GM20431 (cell line): ENCODE results near the gene CCDC187.
"Not testable (repeated sequence)": the region's sequence is repeated elsewhere in the genome, so short reads cannot be mapped to it uniquely, and the experiment has no call there.

Experiments
- in situ Hi-C: fragments of 300-500 bp; cut with MseI, MboI; formaldehyde crosslinking; loops from one replicate; pipeline ENCODE4 v1.15.0; 2020; ENCODE audit warnings: low sequenced_read_pairs; ENCODE audit not compliant: unreplicated experiment

Gene CCDC187

DNA sequence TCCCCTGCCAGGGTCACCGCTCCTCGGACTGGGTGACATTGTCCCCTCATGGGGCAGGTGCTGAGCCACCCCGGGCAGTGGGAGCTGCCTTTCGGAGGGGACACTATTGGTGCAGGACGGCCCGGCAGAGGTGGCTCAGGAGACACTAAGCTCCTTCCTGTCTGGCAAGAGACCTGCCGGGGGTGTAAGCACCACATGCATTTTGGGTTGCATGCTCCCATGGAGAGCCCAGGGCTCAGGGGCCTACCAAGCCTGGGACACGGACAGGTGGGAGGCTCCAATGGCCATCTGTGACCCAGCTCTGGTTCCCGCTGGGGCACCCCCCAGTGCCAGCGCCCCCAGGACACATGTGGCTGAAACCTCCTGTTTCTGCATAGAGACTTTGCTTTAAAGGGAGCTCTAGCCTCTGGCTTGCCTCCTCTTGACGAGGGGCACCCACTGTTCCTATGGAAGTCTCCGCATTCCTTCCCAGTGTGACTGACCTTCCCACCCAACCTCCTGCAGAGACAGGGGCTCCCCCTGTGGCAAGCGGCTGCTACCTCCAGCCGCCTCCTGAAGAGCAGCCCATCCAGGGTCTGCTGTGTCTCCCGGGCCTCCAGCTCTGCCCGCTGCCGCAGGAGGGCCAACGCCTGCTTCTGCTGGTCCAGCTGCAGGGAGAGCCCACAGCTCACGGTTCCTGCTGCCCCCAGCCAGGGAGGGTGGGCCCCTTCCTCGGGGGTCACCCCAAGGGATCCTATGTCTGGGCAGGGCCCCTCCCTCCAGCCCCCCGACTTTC, 28.1 kb downstream of the CCDC187 start:
- in situ Hi-C loops: loop anchor here (10.0 kb wide), 1 partner anchor 101 kb away; no protein-coding TSS in a partner anchor

DNA sequence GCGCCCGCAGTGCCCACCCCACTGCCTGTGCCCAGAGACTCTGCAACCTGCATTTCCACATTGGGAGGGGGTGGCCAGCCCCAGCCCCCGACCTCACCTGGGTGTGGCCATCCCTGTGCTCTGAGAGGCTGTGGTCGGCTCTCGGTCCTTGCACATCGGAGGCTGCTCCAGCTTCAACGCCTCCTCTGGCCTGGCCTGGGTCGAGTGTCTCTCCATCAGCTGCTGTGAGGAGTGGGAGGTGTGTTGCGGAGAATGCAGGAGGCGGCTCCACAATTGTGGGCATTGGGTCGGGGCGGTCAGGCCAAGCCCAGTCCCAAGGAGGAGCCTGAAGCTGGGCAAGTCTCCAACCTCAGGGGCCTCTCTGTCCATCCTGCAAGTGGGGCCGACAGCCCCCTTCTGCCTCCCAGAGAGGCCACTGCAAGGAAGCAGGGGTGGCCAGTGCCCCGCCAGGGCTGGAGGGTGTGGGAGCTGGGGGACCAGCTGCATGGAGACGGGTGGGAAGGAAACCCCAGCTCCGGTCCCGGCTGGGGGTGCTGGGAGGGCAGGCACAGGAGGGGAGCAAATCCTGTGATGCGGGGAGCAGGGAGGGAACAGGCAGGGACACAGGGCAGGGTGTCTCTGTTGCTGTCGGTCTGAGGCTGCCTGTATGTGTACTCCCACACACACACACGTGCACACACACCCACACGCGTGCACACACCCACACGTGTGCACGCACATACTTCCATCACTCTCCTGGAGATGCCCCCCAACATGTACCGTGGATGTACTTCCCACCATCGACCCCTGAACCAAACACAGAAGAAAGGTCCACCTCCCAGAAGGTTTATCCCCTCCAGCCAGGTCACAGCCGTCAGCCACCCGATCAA, 28.9 kb downstream of the CCDC187 start:
- in situ Hi-C loops: loop anchor here (10.0 kb wide), 1 partner anchor 100 kb away; no protein-coding TSS in a partner anchor

DNA sequence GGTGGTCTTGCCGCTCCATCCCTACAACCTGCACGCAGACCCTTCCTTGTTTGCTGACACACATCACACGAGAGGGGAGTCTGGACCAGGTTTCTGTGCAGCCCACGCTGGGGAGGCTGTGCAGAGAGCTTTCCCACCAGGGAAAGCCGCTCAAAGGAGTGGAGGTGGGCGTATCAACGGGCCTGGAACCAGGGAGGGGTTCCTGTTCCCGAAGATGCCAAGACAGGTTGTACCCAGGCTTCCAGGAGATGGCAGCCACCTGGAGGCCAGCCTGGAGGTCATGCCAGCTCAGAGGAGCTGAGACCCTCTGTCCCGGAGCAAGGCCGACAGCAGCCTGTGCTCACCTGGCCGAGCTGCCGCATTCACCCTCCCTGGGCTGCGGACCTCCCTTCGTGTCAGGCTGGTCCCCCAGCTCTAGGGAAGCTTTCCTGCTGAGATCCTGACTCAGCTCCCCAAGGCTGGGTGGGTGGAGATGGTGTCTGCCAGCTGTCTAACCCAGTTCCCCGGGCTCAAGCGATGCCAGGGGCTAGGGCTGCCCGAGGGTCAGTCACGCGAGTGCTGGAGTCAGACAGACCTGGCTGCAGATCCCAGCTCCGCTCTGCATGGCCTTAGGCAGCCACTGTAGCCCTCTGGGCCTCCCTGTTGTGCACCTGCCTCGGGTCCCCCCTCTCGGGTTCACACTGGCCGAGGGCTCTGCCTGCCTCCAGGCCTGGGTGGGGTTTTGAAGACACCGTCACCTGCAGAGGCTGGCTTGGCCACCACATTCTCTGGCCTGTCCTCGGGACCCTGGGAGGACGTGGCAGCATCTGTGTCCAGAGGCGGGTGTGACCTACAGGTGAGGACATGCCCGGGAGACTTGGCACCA, 29.7 kb downstream of the CCDC187 start:
- in situ Hi-C loops: loop anchor here (10.0 kb wide), 1 partner anchor 99 kb away; no protein-coding TSS in a partner anchor

DNA sequence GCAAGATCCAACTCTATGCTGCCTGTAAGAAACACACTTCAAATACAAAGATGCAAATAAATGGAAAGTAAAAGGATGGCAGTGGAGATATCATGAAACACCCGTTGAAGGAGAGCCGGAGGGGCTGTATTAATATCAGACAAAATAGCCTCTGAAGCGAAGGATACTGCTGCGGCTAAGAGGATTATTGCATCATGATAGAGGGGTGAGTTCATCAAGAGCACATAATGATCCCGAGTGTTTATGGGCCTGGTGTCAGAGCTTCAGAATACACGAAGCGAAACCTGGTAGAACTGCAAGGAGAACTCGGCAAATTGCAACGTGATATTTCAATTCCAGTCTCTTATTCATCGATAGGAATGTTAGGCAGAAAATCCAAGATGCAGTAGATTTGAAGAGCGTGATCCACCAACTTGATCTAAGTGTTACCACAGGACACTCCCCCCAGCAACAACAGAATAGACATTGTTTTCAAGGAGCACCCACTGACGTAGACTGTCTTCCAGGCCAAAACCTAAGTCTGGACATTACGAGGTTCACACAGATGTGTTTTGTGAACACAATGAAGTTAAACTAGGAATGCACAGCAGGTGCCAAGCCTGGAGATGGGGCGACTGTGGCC, 30.5 kb downstream of the CCDC187 start:
- in situ Hi-C loops: loop anchor here (10.0 kb wide), 1 partner anchor 99 kb away; no protein-coding TSS in a partner anchor

DNA sequence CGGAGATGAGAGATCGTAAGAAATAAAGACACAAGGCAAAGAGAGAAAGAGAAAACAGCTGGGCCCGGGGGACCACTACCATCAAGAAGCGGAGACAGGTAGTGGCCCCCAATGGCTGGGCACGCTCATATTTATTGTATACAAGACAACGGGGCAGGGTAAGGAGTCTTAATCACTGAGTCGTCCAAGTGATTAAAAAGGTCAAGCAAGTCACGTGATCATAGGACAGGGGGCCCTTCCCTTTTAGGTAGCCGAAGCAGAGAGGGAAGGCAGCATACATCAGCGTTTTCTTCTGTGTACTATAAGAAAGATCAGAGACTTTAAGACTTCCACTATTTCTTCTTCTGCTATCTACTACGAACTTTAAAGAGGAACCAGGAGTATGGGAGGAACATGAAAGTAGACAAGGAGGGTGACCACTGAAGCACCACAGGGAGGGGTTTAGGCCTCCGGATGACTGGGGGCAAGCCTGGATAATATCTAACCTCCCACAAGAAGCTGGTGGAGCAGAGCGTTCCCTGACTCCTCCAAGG, 33.7 kb downstream of the CCDC187 start:
- in situ Hi-C loops: loop anchor here (10.0 kb wide), 1 partner anchor 95 kb away; no protein-coding TSS in a partner anchor

DNA sequence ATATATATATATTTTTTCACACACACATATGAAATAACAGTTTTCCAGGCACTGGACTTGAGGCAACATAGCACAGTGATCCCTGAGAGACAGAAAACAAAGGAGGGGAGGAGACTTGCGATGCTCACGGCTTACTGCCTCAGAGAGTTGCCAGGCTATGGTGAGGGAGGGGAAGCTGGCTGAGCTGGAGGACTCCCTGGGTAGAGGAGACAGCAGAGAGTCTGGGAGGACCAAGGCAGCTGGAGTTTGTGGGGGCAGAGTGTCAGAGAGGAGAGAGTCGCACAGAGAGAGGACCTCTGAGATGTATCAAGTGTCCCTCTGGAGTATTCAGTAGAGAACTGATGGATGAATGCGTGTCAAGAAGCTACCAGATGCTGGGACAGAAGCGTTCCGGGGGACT, 35.2 kb downstream of the CCDC187 start:
- in situ Hi-C loops: no loop called here

DNA sequence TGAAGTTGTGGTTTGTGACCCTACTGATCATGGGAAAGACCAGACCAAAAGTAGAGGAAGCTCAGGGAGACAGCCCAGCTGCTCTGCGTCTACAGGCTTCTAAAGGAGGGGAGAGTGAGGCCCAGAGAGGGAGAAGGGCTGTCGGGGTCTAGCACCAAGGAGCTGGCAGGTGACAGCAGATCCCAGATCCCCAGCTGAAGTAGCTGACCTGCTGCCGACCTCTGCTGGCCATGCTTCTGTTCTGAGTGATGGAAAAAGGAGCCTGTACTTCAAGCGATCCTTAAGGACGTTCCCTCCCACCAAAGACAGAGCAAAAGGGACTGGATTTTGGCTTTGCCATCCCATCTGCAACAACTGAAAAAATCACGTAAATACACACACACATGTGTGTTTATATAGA, 35.6 kb downstream of the CCDC187 start:
- in situ Hi-C loops: no loop called here

DNA sequence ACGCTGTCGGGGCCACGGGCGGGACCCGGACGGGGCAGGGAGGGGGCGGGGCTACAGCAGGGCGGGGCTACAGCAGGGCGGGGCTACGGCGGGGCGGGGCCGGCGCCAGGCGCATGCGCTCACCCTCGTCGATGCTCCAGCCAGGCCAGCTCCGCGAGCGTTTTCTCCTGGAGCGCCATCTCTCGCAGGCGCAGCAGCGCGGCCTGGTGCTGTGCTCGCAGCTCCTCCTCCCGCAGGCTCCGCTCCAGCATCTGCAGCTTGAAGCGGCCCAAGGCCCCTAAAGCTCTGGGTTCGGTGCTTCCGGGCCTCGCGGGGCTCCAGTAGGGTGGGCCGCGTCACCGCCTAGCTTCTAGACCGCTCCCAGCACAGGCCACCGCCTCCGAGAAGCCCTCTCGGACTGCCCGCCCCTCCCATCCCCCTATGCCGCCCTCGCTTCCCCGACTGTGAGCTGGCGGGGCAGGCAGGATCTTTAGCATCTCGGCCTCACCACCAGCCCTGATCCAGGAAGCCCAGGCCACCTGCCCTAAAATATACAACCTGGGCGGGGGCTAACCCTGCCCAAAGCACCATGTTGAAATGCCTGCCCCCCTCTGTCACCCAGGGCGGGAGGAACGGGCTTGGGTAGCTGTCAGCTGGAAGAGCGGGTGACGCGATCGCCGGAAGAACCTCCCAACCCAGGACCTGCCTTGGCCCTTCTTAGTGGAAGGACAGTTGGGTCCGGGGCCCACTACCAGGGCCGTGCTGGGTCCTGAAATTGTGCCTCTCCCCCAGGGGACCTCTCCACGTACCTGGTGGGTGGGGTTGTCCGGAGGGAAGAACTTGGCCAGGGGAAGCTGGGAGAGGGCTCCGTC, 36.4 kb downstream of the CCDC187 start:
- in situ Hi-C loops: no loop called here

DNA sequence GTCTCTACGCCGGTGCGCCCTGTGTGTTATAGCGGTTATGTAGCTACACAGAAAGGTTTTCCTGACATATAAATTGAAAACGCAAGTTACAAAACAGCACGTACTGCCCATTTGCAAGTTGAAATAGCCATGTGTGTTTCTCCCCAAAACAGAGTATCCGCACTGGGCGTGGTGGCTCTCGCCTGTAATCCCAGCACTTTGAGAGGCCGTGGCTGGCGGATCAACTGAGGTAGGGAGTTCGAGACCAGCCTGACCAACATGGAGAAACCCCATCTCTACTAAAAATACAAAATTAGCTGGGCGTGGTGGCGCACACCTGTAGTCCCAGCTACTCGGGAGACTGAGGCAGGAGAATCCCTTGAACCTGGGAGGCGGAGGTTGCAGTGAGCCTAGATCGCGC, 37.3 kb downstream of the CCDC187 start:
- in situ Hi-C loops: not testable (repeated sequence)

DNA sequence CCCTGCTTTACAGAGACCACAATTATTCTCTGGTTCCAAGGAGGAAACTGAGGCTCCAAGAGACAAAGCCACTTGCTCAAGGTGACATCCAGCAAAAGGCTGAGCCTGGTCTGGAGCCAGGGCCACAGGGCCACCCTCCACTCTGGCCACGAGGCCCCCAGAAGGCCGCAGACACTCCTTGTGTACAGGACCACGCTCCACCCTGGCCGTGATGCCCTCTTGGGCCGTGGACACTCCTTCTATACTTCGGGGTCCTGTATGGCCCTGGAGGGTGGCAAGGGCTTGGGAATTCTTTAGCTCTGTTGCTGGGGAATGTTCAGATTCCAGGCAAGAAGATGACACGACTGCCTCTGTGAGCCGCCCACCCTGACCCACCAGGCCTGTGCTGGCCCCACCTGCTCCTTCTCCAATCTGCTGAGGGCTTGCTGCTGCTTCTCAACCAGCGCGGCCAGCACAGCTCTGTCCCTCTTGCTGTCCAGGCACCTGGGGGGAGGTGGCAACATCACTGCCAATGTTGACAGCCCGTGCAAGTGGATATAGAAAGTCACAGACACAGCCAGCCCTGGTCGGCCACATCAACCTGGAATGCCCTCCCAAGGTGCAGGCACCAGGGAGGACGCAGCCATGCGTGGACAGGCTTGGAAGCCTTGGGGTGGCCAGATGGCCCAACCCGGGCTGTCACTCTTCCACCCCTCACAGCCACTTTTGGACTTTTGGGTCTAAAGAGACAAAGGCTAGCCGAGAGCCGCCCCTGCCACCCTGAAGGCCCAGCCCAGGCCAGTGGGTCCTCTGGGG, 38.1 kb downstream of the CCDC187 start:
- in situ Hi-C loops: no loop called here

DNA sequence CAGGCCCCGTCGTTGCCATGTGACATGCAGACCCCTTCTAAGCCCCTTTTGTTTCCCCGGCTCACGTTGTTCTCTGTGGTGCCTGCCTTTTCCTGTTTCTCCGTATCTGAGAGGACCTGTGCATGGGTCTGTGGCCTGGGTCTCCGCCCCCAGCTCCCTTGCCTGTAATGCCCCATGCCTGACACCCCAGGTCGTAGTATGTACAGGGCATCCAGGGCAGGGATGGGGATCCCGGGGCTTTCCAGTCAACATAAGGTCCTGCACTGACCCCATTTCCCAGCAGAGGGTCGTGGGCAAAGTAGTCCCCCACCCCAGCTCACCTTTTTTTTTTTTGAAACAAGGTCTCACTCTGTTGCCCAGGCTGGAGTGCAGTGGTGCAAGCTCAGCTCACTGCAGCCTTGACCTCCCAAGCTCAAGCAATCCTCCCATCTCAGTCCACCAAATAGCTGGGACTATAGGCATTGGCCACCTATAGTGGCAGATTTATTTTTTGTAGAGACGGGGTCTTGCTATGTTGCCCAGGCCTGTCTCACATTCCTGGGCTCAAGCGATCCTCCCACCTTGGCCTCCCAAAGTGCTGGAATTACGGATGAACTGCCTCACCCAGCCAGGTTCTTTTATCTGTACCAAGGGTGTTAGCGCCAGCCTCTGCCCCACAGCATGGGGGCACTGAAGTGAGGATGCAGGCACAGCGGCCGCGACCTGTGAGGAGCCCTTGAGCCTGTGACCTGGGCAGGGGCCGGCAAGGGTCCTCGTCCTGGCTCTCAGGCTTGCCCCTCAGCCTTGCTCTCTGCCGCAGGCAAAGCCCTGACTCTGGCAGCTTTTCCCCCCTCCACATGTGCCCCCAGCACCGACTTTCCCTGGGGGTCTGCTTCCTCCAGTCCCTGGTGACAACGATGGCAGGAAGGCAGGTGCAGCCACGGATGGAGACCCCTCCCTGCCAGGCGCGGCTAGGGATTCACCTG, 39.2 kb downstream of the CCDC187 start:
- in situ Hi-C loops: no loop called here

DNA sequence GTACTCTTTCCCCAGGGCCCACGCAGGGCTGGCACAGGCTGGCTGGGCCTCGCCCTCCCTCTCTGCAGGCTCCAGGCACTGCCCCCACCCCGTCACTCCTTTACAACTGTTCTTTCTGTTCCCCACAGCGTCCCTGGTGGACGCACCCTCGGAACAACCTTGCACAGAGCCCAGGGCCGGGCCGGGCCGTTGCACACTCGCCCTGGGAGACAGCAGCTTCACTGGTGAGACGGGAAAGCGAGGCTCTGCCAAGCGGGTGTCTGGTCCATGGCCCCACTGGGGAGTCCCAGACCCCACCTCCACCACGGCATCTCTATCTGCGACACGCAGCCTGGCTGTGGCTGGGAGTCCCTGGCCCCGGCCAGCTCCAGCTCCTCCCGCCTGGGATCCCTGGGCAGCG, 39.9 kb downstream of the CCDC187 start:
- in situ Hi-C loops: no loop called here

DNA sequence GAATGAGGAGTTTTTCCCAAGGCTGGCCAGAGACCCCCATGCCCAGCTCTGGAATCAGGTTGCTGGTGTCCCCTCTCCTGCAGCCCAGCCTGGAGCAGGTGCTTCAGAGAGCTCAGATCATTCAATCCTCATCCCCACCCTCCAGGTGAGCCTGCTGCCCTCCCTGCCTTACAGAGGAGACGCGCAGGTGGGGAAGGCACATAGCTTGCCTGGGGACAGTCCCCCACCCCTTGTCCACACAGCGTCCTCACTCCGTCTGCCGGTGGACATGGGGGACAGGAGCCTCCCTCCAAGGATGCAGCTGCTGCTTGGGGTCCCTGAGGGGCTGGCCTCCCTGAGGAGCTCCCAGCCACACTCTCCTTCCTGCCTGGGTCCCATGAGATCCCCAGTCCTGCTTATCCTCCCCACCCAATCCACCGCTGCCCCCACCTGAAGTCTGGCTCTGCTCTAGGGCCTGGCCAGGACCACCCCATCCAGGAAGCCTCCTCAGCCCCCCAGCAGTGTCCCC, 41.2 kb downstream of the CCDC187 start:
- in situ Hi-C loops: no loop called here

DNA sequence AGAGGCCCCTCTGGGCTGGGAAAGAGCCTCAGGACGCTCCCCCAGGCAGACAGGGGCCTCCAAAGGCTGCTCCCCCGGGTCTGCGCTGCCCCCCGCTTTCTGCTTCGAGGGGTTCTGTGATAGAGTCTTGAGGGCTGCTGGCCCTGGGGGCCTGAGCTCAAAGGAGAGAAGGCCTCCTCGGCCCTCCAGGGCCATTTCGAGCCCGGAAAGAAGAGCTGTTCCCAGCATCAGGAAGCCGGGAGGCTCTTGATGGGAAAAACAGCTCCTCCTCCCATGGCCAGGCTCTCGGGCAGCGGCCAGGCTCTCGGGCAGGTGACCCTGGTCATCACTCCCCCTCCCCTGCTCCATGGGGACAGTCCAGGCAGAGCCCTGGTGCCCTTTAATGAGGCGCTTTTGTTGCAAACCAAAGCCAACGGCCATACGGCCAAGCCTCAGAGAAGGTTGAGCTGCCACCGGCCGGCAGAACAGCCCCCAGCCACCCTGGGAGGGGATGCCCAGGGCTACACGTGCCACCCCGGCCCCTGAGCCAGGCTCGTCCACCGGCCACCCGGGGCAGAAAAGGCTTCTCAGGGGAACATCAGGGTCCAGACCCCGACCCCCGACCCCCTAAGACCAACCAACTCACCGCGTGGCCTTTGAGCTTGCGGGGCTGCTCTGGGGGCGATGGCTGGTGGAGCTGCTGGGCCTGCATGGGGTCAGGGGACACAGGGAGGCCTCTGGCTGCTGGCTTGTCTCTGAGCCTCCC, 42.0 kb downstream of the CCDC187 start:
- in situ Hi-C loops: no loop called here

DNA sequence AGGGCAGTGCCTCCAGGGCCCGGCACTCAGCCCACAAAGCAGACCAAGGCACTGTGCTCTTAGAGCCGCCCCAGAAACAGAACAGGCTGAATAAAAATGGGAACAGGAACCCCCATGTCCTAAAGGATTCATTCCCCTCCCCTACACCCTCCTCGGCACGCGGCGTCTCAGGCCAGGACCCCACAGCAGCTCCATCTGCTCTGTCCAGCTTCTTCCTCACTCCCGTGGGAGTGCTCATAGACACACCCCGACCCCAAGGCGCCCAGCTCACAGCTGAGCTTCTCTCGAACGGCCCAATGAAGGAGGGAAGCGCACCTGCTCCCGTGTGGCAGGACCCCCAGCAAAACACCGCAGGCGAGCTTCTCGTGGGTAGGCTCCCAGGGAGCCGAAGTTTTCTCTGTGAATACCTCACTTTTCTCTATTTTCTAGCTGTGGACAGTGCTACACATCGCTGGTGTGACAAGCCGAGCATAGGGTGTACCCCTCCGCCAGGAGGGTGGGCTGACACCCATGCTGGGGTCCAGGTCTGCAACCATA, 42.9 kb downstream of the CCDC187 start:
- in situ Hi-C loops: no loop called here
